DOHH2 (cell line): Measurements from ENCODE around the gene SLC9A1.

ENCODE experiments used
- H3F3A ChIP-seq: fragments of 200-600 bp; sonication (generic), shearing (Covaris generic); 2 replicates; pipeline ENCODE4 v1.6.0; 2016; ENCODE audit warnings: antibody characterized with exemption, mild to moderate bottlenecking; ENCODE audit not compliant: control insufficient read depth, insufficient read depth
- H3K27ac ChIP-seq: fragments of 200-600 bp; sonication (generic); 2 replicates; pipeline ENCODE4 v1.5.1; 2014; ENCODE audit warnings: low read depth, mild to moderate bottlenecking, low read length, moderate library complexity
- H3K27me3 ChIP-seq: fragments of 200-600 bp; sonication (generic); 2 replicates; pipeline ENCODE4 v1.6.1; 2014; ENCODE audit warnings: mild to moderate bottlenecking, low read length, mixed read lengths; ENCODE audit not compliant: control insufficient read depth
- H3K36me3 ChIP-seq: fragments of 200-600 bp; sonication (generic); 2 replicates; pipeline ENCODE4 v1.6.1; 2014; ENCODE audit warnings: mild to moderate bottlenecking, low read length, moderate library complexity, mixed read lengths; ENCODE audit not compliant: control insufficient read depth
- H3K4me1 ChIP-seq: fragments of 200-600 bp; sonication (generic); 2 replicates; pipeline ENCODE4 v1.6.1; 2014; ENCODE audit warnings: mild to moderate bottlenecking, low read length, mixed read lengths; ENCODE audit not compliant: control insufficient read depth
- H3K4me2 ChIP-seq: fragments of 200-600 bp; sonication (generic); 2 replicates; pipeline ENCODE4 v1.6.0; 2014; ENCODE audit warnings: mild to moderate bottlenecking, low read length, moderate library complexity
- H3K4me3 ChIP-seq: fragments of 200-600 bp; sonication (generic); 2 replicates; pipeline ENCODE4 v1.5.1; 2014; ENCODE audit warnings: mild to moderate bottlenecking, low read length, mixed read lengths
- H3K79me2 ChIP-seq: fragments of 200-600 bp; sonication (generic); 2 replicates; pipeline ENCODE4 v1.6.1; 2014; ENCODE audit warnings: mild to moderate bottlenecking, low read length, mixed read lengths; ENCODE audit not compliant: control insufficient read depth
- H3K9me2 ChIP-seq: fragments of 200-600 bp; sonication (generic); replicated peaks from 2 replicates; pipeline ENCODE4 v1.6.1; 2014; ENCODE audit warnings: mild to moderate bottlenecking, low read length, mixed read lengths; ENCODE audit not compliant: control insufficient read depth
- H3K9me3 ChIP-seq: fragments of 200-600 bp; sonication (generic); 2 replicates; pipeline ENCODE4 v1.6.1; 2014; ENCODE audit warnings: antibody characterized with exemption, low read length, mixed read lengths; ENCODE audit not compliant: control insufficient read depth, insufficient read depth
- H4K20me1 ChIP-seq: fragments of 200-600 bp; sonication (generic); 2 replicates; pipeline ENCODE4 v1.6.0; 2014; ENCODE audit warnings: low read depth, mild to moderate bottlenecking, antibody characterized with exemption, low read length, moderate library complexity; ENCODE audit not compliant: control insufficient read depth, insufficient read depth
- EZH2phosphoT487 ChIP-seq: fragments of 200-600 bp; sonication (generic); IDR thresholded peaks from 2 replicates; pipeline ENCODE4 v1.6.1; 2017; ENCODE audit warnings: borderline replicate concordance, mild to moderate bottlenecking, antibody characterized with exemption, low read length, moderate library complexity, mixed read lengths
- TF ChIP-seq, protein P1 (sequence below): fragments of 200-600 bp; sonication (generic); IDR thresholded peaks from one replicate; pipeline ENCODE4 v1.5.1; 2014; ENCODE audit warnings: antibody characterized with exemption, mild to moderate bottlenecking, low read depth, low read length; ENCODE audit not compliant: poor library complexity, severe bottlenecking

Gene SLC9A1

DNA sequence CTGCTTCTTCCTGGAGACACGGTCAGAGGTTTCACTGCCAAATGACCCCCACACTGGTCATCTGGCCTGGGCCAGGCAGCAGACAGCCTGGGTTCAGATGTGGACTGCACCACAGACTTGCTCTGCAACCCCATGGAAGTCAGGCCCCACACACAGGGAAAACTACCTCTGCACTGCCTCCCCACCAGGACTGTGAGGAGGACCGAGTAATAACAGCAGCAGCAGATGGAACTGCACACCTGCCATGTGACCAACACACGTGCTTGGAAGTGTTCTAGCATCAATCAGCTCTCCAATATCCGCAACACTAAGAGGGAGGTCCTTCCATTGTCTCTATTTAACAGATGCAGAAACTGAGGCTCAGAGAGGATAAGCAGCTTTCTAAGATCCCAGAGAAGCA lies 51.4 kb downstream of the SLC9A1 start:
- peaks cover 12% of the 10 kb centered on the region for H3F3A ChIP-seq
- no peak overlapping the region for H3K4me2 ChIP-seq
- H3K9me2 ChIP-seq = no peaks in the 10 kb centered on the region
- no peaks in the 10 kb centered on the region for H4K20me1 ChIP-seq
- H3K4me3 ChIP-seq = no peak overlapping the region
- H3K27ac ChIP-seq = no peak overlapping the region
- H3K79me2 ChIP-seq = no peaks in the 10 kb centered on the region
- H3K27me3 ChIP-seq = no peaks in the 10 kb centered on the region
- no peaks in the 10 kb centered on the region for H3K9me3 ChIP-seq
- H3K36me3 ChIP-seq = peaks cover 13% of the 10 kb centered on the region
- H3K4me1 ChIP-seq = peaks cover 31% of the 10 kb centered on the region
- TF ChIP-seq, protein P1, sequence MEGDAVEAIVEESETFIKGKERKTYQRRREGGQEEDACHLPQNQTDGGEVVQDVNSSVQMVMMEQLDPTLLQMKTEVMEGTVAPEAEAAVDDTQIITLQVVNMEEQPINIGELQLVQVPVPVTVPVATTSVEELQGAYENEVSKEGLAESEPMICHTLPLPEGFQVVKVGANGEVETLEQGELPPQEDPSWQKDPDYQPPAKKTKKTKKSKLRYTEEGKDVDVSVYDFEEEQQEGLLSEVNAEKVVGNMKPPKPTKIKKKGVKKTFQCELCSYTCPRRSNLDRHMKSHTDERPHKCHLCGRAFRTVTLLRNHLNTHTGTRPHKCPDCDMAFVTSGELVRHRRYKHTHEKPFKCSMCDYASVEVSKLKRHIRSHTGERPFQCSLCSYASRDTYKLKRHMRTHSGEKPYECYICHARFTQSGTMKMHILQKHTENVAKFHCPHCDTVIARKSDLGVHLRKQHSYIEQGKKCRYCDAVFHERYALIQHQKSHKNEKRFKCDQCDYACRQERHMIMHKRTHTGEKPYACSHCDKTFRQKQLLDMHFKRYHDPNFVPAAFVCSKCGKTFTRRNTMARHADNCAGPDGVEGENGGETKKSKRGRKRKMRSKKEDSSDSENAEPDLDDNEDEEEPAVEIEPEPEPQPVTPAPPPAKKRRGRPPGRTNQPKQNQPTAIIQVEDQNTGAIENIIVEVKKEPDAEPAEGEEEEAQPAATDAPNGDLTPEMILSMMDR = no peak
- TF ChIP-seq EZH2phosphoT487 = no peak

DNA sequence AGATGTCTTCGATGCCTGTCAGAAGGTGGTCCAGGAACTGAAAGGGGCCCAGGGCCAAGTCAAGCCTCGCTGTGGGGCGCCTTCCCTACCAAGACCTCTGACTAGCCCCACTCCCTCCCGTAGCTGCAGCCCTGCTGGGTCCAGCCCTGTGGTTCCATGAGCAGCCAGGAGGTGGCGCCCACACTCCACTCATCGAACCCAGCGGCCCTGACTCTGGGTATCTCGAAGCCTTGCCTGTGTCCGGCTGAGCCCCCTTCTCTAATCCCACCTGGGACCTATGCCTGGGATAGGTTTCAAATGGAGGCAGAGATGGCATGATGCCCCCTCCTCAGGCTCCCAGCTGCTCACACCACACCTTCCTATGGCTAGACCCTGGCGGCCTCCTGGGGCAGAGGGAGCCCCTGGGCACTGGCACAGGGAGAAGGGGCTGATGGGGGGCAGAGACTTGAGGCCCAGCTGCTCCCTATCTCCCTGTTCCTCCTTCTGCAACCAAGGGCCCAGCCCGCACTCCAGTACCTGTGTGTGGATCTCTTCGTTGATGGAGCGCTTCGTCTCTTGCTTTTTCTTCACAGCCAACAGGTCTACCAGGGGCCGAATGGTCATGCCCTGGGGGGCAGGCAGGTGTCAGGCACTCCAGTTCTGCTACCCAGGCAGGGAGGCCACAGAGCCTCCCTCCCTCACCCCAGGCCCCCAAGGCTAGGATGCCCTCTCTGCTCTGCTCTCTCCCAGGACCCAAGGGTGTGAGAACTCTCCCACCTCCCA lies 52.0 kb downstream of the SLC9A1 start:
- Histone ChIP-seq H3K9me3 (no peaks in the 10 kb centered on the region), H3K27me3 (no peaks in the 10 kb centered on the region), H3F3A (peaks cover 12% of the 10 kb centered on the region), H3K4me3 (no peak overlapping the region), H3K4me1 (peaks cover 31% of the 10 kb centered on the region), H3K4me2 (no peak overlapping the region), H3K27ac (no peak overlapping the region), H3K79me2 (no peaks in the 10 kb centered on the region), H3K36me3 (peaks cover 13% of the 10 kb centered on the region), H3K9me2 (no peaks in the 10 kb centered on the region), H4K20me1 (no peaks in the 10 kb centered on the region)
- no peak for TF ChIP-seq EZH2phosphoT487
- TF ChIP-seq, protein P1 = peak; percentile 98

DNA sequence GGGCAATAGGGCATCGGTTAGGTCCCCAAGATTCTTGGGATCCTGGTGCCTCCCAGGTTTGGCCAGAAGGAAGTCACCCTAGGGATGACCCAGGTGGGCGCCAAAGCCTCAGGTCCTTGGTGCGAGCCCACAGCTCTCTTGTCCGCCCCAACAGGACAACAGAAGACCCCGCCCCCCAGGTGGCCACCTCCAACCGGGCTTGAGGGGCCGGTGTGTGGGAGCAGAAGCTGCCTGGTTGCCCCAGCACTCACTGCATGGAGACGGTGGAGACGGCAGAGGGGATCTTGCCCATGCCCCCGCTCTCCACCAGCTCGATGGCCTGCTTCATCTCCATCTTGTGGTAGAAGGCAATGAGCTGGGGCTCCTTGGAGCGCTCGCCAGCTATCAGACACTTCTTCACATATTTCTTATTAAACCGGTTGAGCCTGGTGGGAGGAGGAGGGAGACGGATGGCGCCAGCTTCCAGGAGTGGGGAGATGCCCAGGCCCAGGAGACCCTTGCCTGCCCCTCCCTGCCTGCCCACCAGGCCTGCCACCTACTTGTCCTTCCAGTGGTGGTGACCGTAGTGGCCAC lies 52.7 kb downstream of the SLC9A1 start:
- H3K4me2 ChIP-seq = no peak overlapping the region
- H3K27ac ChIP-seq = no peak overlapping the region
- H3K4me1 ChIP-seq = peaks cover 31% of the 10 kb centered on the region

DNA sequence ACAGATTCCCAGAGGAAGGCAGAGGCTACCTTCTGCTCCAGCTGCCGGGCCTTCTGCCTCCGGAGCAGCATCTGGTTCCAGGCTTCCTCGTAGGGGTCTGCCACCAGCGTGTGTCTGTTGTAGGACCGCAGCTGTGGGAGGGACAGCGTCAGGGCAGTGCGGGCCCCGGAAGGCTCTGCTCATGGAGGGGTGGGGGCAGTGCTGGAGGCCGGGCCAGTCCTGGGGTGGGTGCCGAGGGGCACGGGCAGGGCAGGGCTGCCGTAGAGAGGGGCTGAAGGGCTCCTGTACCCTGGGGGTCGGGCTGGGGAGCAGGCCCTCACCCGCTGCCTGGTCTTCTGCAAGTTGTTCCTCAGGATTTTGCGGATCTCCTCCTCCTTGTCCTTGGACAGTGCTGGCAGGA lies 53.2 kb downstream of the SLC9A1 start:
- no peaks in the 10 kb centered on the region for H4K20me1 ChIP-seq
- H3K27ac ChIP-seq = no peak overlapping the region
- no peaks in the 10 kb centered on the region for H3K9me3 ChIP-seq
- no peak overlapping the region for H3K4me2 ChIP-seq
- H3K27me3 ChIP-seq = no peaks in the 10 kb centered on the region
- no peak overlapping the region for H3K4me3 ChIP-seq
- H3K4me1 ChIP-seq = peaks cover 25% of the 10 kb centered on the region
- no peaks in the 10 kb centered on the region for H3K79me2 ChIP-seq
- no peak for TF ChIP-seq EZH2phosphoT487
- TF ChIP-seq, protein P1 = no peak
- peaks cover 13% of the 10 kb centered on the region for H3K36me3 ChIP-seq
- H3F3A ChIP-seq = peaks cover 12% of the 10 kb centered on the region
- no peaks in the 10 kb centered on the region for H3K9me2 ChIP-seq

More for the DNA sequence above, 52.7 kb downstream of the SLC9A1 start:
- Histone ChIP-seq H3F3A (peaks cover 12% of the 10 kb centered on the region), H3K4me3 (no peak overlapping the region), H3K9me3 (no peaks in the 10 kb centered on the region), H4K20me1 (no peaks in the 10 kb centered on the region), H3K36me3 (peaks cover 13% of the 10 kb centered on the region), H3K79me2 (no peaks in the 10 kb centered on the region), H3K27me3 (no peaks in the 10 kb centered on the region), H3K9me2 (no peaks in the 10 kb centered on the region)
- no peak for TF ChIP-seq EZH2phosphoT487
